H9 (cell line): ENCODE measurements around the gene GAPT. TPM values are rescaled to one million over a fixed set of nuclear protein-coding genes. Genes with fewer than 3 reads are reported as not detected.

Experiments used
- DNase-seq: peaks from one replicate; pipeline ENCODE4 v3.0.0-alpha.2; 2017
- H2AFZ ChIP-seq: one replicate; pipeline ENCODE4 v1.6.1; 2013; ENCODE audit warnings: mild to moderate bottlenecking, low read length, control low read depth, moderate library complexity
- H2AK5ac ChIP-seq: 2 replicates; pipeline ENCODE4 v1.6.1; 2013; ENCODE audit warnings: low read length, control low read depth, mixed read lengths; ENCODE audit not compliant: insufficient read length
- H2BK120ac ChIP-seq: one replicate; pipeline ENCODE4 v1.6.1; 2013; ENCODE audit warnings: low read depth, mild to moderate bottlenecking, low read length, control low read depth, inconsistent platforms; ENCODE audit not compliant: poor library complexity, severe bottlenecking
- H2BK12ac ChIP-seq: 2 replicates; pipeline ENCODE4 v1.6.1; 2013; ENCODE audit warnings: low read length, control low read depth, mixed read lengths, low read depth; ENCODE audit not compliant: insufficient read length
- H2BK15ac ChIP-seq: 2 replicates; pipeline ENCODE4 v1.6.1; 2013; ENCODE audit warnings: low read depth, low read length, control low read depth
- H2BK20ac ChIP-seq: one replicate; pipeline ENCODE4 v1.6.1; 2013; ENCODE audit warnings: low read depth, mild to moderate bottlenecking, low read length, control low read depth, inconsistent platforms; ENCODE audit not compliant: poor library complexity, severe bottlenecking
- H2BK5ac ChIP-seq: 2 replicates; pipeline ENCODE4 v1.6.1; 2013; ENCODE audit warnings: low read length, control low read depth, mixed read lengths; ENCODE audit not compliant: insufficient read length
- H3K14ac ChIP-seq: 2 replicates; pipeline ENCODE4 v1.6.1; 2013; ENCODE audit warnings: low read length, control low read depth; ENCODE audit not compliant: insufficient read depth
- H3K18ac ChIP-seq: 2 replicates; pipeline ENCODE4 v1.6.1; 2013; ENCODE audit warnings: low read depth, mild to moderate bottlenecking, mixed read lengths, low read length, control low read depth; ENCODE audit not compliant: insufficient read length
- H3K23ac ChIP-seq: 2 replicates; pipeline ENCODE4 v1.6.1; 2013; ENCODE audit warnings: low read length, control low read depth, mixed read lengths, low read depth; ENCODE audit not compliant: insufficient read length
- H3K23me2 ChIP-seq: 2 replicates; pipeline ENCODE4 v1.6.1; 2013; ENCODE audit warnings: low read depth, mild to moderate bottlenecking, mixed read lengths, low read length, control low read depth; ENCODE audit not compliant: insufficient read length, poor library complexity, severe bottlenecking
- H3K27ac ChIP-seq: 2 replicates; pipeline ENCODE4 v1.5.1; 2013; ENCODE audit warnings: low read length, control low read depth, mixed read lengths, low read depth; ENCODE audit not compliant: insufficient read length
- H3K27me3 ChIP-seq: 2 replicates; pipeline ENCODE4 v1.6.1; 2013; ENCODE audit warnings: low read length, control low read depth, inconsistent platforms; ENCODE audit not compliant: insufficient read depth
- H3K4ac ChIP-seq: 2 replicates; pipeline ENCODE4 v1.6.1; 2013; ENCODE audit warnings: low read depth, mild to moderate bottlenecking, control low read depth, inconsistent platforms, low read length, moderate library complexity
- H3K4me1 ChIP-seq: 2 replicates; pipeline ENCODE4 v1.6.1; 2013; ENCODE audit warnings: low read length, control low read depth, inconsistent platforms; ENCODE audit not compliant: insufficient read depth
- H3K4me2 ChIP-seq: 2 replicates; pipeline ENCODE4 v1.6.1; 2013; ENCODE audit warnings: low read length, control low read depth, mixed read lengths; ENCODE audit not compliant: insufficient read length, insufficient read depth
- H3K56ac ChIP-seq: 2 replicates; pipeline ENCODE4 v1.6.1; 2013; ENCODE audit warnings: low read depth, mild to moderate bottlenecking, mixed read lengths, low read length, control low read depth; ENCODE audit not compliant: insufficient read length
- H3K79me1 ChIP-seq: 2 replicates; pipeline ENCODE4 v1.6.1; 2013; ENCODE audit warnings: low read depth, mild to moderate bottlenecking, moderate library complexity, low read length, control low read depth, inconsistent platforms; ENCODE audit not compliant: insufficient read depth, poor library complexity, severe bottlenecking
- H3K79me2 ChIP-seq: 2 replicates; pipeline ENCODE4 v1.6.1; 2013; ENCODE audit warnings: low read length, control low read depth, inconsistent platforms; ENCODE audit not compliant: insufficient read depth
- H3K9ac ChIP-seq: 2 replicates; pipeline ENCODE4 v1.6.1; 2013; ENCODE audit warnings: low read length, control low read depth, mixed read lengths; ENCODE audit not compliant: insufficient read length; ENCODE audit errors: extremely low read depth
- H3K9me3 ChIP-seq: one replicate; pipeline ENCODE4 v1.6.1; 2013; ENCODE audit warnings: low read depth, low read length, inconsistent platforms; ENCODE audit not compliant: control insufficient read depth
- H3T11ph ChIP-seq: one replicate; pipeline ENCODE4 v1.6.1; 2013; ENCODE audit warnings: mild to moderate bottlenecking, low read length, control low read depth, inconsistent platforms
- H4K20me1 ChIP-seq: one replicate; pipeline ENCODE4 v1.6.1; 2013; ENCODE audit not compliant: control insufficient read depth, insufficient read length, insufficient read depth
- H4K5ac ChIP-seq: 2 replicates; pipeline ENCODE4 v1.6.1; 2013; ENCODE audit warnings: low read depth, mild to moderate bottlenecking, mixed read lengths, low read length, control low read depth; ENCODE audit not compliant: insufficient read length
- H4K8ac ChIP-seq: replicated peaks from 2 replicates; pipeline ENCODE4 v1.6.1; 2013; ENCODE audit warnings: low read length, control low read depth, mixed read lengths, low read depth; ENCODE audit not compliant: insufficient read length
- H4K91ac ChIP-seq: 2 replicates; pipeline ENCODE4 v1.6.1; 2013; ENCODE audit warnings: low read depth, mild to moderate bottlenecking, moderate library complexity, mixed read lengths, low read length, control low read depth; ENCODE audit not compliant: insufficient read length
- H3K27ac Mint-ChIP-seq, 3 experiments: 2 replicates in 2 of 3; 3 replicates in 1 of 3; pipeline ENCODE4 v1.8.0; 2020 to 2021; ENCODE audit warnings: mixed read lengths in 3 of 3, mild to moderate bottlenecking in 1 of 3, moderate library complexity in 1 of 3
- H3K27me3 Mint-ChIP-seq: 2 replicates; pipeline ENCODE4 v1.8.0; 2021; ENCODE audit warnings: low read depth, mild to moderate bottlenecking, moderate library complexity, mixed read lengths
- H3K36me3 Mint-ChIP-seq, 3 experiments: 2 replicates in 2 of 3; 3 replicates in 1 of 3; pipeline ENCODE4 v1.8.0; 2020 to 2021; ENCODE audit warnings: low read depth in 3 of 3, mixed read lengths in 3 of 3; ENCODE audit not compliant: insufficient read depth in 1 of 3
- H3K4me1 Mint-ChIP-seq, 2 experiments: 2 replicates each; pipeline ENCODE4 v1.8.0; 2020; ENCODE audit warnings: mixed read lengths in 2 of 2
- H3K4me3 Mint-ChIP-seq, 2 experiments: 2 replicates in 1 of 2; 3 replicates in 1 of 2; pipeline ENCODE4 v1.8.0; 2020 to 2021; ENCODE audit warnings: mild to moderate bottlenecking in 2 of 2, mixed read lengths in 2 of 2, moderate library complexity in 1 of 2
- H3K9me3 Mint-ChIP-seq, 2 experiments: 2 replicates in 1 of 2; 3 replicates in 1 of 2; pipeline ENCODE4 v1.8.0; 2020; ENCODE audit warnings: mild to moderate bottlenecking in 2 of 2, mixed read lengths in 2 of 2, moderate library complexity in 1 of 2
- WGBS: extraction: QIAGEN DNeasy Blood & Tissue Kit; methylation state at CpG from one replicate; pipeline ENCODE4 v1.1.7; 2013; ENCODE audit warnings: missing lambda C conversion rate, low lambda C conversion rate, mixed read lengths; ENCODE audit not compliant: insufficient read length; ENCODE audit errors: extremely low coverage; 5-methylcytosine and 5-hydroxymethylcytosine counted together
- total RNA-seq: library from RNA; stranded (reverse); gene quantifications from 2 replicates; pipeline ENCODE4 v1.2.1, GENCODE V29; 2021
- TF ChIP-seq, protein P1 (sequence below): fragments of 200-600 bp; sonication (generic); conservative IDR thresholded peaks from 3 replicates; pipeline ENCODE4 v1.8.0; 2021; ENCODE audit warnings: antibody characterized with exemption, mild to moderate bottlenecking

Gene GAPT
- total RNA-seq, 1 experiment from 2014 or later: not detected

DNA sequence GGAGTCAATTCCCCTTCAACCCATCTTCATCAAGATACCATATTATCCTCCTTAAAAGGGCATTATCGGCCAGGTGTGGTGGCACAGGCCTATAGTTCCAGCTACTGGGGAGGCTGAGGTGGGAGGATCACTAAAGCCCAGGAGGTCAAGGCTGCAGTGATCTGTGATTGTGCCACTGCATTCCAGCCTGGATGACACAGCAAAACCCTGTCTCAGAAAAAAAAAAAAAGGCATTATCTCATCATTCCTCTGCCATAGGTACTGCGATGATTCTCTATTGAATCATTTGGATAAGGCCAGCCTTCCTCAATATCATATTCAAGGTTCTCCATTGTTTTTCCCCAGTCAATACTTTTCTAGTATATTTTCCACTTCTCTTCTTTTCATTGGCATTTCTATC is 52.5 kb downstream of the GAPT start:
- no peak for DNase-seq
- Histone ChIP-seq H3K23me2 (no peaks in the 10 kb centered on the region), H4K91ac (no peak overlapping the region), H3K14ac (no peak overlapping the region), H3K9ac (no peak overlapping the region), H3K4me1 (no peaks in the 10 kb centered on the region; the same call in 1 of the 2 replicates), H3K4me2 (no peak overlapping the region), H3K56ac (no peak overlapping the region), H3K79me1 (no peaks in the 10 kb centered on the region), H4K20me1 (no peaks in the 10 kb centered on the region), H2BK20ac (no peak overlapping the region), H3K18ac (no peak overlapping the region), H2BK15ac (no peak overlapping the region), H2AK5ac (no peak overlapping the region), H3K27me3 (no peaks in the 10 kb centered on the region), H3T11ph (no peak overlapping the region), H3K23ac (no peak overlapping the region), H3K9me3 (no peaks in the 10 kb centered on the region), H2BK12ac (no peak overlapping the region), H4K8ac (no peak overlapping the region), H2BK5ac (no peak overlapping the region), H4K5ac (no peak overlapping the region), H3K4ac (no peak overlapping the region), H3K27ac (no peak overlapping the region), H2AFZ (no peak overlapping the region), H3K79me2 (no peaks in the 10 kb centered on the region), H2BK120ac (no peak overlapping the region)
- Mint-ChIP-seq H3K4me3 (no peak overlapping the region), H3K27ac (no peak overlapping the region), H3K4me1 (no peaks in the 10 kb centered on the region), H3K9me3 (peaks cover 21 to 23% of the 10 kb centered on the region in 2 experiments), H3K36me3 (peaks cover 5 to 14% (median 9%) of the 10 kb centered on the region in 3 experiments), H3K27me3 (no peaks in the 10 kb centered on the region)
- TF ChIP-seq, protein P1, sequence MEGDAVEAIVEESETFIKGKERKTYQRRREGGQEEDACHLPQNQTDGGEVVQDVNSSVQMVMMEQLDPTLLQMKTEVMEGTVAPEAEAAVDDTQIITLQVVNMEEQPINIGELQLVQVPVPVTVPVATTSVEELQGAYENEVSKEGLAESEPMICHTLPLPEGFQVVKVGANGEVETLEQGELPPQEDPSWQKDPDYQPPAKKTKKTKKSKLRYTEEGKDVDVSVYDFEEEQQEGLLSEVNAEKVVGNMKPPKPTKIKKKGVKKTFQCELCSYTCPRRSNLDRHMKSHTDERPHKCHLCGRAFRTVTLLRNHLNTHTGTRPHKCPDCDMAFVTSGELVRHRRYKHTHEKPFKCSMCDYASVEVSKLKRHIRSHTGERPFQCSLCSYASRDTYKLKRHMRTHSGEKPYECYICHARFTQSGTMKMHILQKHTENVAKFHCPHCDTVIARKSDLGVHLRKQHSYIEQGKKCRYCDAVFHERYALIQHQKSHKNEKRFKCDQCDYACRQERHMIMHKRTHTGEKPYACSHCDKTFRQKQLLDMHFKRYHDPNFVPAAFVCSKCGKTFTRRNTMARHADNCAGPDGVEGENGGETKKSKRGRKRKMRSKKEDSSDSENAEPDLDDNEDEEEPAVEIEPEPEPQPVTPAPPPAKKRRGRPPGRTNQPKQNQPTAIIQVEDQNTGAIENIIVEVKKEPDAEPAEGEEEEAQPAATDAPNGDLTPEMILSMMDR: no peak
- no CpG with 5 or more reads among the region's 2 CpGs for WGBS
